GM21723 (cell line): ENCODE results near the gene VTI1B.
"Not testable (repeated sequence)": the region's sequence is repeated elsewhere in the genome, so short reads cannot be mapped to it uniquely, and the experiment has no call there.

Experiments
- ATAC-seq: cut with Tn5 transposase; IDR thresholded peaks from one replicate; pipeline ENCODE4 v1.9.1; 2021; ENCODE audit warnings: mild to moderate bottlenecking, moderate library complexity; ENCODE audit not compliant: unreplicated experiment

VTI1B gene

DNA sequence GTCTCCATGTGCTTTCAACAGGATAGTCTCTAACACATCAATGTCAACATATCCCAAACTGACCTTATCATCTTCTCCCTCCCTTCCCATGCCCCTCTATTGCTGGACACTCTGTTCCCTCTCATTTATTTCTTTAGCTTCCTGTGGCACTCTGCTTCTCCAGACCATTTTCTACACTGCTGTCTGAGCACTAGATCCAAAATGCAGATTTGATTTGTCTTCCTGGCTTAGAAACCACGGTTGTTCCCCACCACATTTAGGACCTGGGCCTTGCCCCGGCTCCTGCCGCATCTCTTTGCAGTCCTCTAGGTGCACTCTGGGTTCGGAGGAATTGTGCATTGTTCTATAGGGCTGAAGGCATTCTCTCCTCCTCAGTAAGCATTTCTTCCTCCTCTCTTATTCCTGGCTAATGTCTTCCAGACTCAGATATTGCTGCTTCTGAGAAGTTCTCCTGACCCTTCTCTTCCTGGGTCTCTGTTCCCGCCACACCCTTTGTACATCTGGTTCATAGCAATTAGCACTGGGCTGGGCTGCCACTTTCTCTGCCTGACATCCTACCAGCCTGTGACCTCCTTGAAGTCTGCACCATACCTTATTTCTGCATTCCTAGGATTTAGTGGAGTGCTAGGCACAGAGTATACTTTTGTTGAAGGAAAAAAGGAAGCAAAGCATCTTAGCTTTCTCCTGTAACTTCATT, 40.8 kb downstream of the VTI1B start:
- no peak for ATAC-seq

- no peak for ATAC-seq
Measured at GRCh38 chr14:67630938-67631337, 43.5 kb downstream of the VTI1B start.

GRCh38 chr14:67630186-67630585, 44.2 kb downstream of the VTI1B start:
- ATAC-seq, result no peak

DNA sequence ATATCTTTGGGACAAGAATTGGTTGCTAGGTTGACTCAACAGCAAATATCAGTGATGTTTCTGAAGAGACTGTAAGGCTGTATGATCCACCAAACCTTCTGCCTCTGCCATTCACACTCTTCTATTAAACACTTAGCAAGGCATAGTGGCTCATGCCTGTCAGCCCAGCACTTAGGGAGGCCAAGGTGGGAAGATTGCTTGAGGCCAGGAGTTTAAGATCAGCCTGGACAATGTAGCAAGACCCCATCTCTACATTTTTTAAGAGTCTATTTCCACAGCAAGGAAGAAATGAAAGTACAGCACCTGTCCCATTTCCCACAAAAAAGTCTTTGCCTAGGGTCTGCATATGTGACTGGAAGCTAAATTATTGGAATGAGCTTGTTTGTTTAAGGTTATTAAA, 46.9 kb downstream of the VTI1B start:
- ATAC-seq, result no peak

GRCh38 chr14:67626131-67626530, 48.3 kb downstream of the VTI1B start:
- not testable (repeated sequence) for ATAC-seq

- no peak for ATAC-seq
Measured at GRCh38 chr14:67623114-67623513, 51.3 kb downstream of the VTI1B start.

- ATAC-seq, result no peak
Measured at GRCh38 chr14:67622675-67623074, 51.8 kb downstream of the VTI1B start.

GRCh38 chr14:67620217-67620785, 54.1 kb downstream of the VTI1B start:
- no peak for ATAC-seq

DNA sequence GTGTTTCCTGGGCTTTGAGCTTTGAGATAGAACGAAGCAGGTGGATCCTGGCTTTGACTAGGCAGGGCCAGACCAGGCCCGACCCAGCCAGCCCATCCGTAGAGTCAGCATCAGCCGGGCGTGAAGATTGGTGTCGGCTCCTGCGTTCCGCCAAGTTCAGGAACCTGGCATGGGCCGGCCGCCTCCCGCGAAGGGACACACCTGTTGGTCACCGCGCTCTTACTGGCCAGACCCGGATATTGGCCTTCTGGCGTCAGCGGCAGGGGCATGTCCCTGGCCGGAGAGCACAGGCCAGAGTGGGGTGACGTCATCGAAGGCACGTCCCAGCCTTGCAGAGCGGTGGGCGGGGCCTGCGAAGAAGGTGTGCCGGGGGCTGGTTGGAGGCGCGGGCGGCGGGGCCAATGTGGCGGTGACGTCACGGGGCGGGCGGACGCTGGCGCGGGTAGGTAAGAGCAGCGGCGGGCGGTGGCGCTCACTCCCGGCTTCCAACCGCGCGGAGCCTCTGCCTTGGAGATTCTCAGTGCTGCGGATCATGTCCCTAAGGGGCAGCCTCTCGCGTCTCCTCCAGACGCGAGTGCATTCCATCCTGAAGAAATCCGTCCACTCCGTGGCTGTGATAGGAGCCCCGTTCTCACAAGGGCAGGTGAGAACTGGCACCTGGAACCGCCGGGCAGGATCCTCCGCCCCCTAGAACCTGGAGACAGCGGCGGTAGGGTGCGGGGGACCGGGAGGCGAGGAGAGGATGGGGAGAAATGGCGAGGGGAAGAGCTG, 54.8 kb downstream of the VTI1B start, which contains the start of gene ARG2:
TSS of gene ARG2 (plus strand) at position 475 of the 771 bp plus-strand sequence. CDS start at position 533, 58 bp downstream.
- ATAC-seq, result peak; percentile 94

GRCh38 chr14:67618617-67619063, 55.8 kb downstream of the VTI1B start:
- ATAC-seq, result no peak

GRCh38 chr14:67610491-67610890, 63.9 kb downstream of the VTI1B start:
- ATAC-seq, result no peak

- no peak for ATAC-seq
Measured at GRCh38 chr14:67609642-67610310, 64.7 kb downstream of the VTI1B start.

DNA sequence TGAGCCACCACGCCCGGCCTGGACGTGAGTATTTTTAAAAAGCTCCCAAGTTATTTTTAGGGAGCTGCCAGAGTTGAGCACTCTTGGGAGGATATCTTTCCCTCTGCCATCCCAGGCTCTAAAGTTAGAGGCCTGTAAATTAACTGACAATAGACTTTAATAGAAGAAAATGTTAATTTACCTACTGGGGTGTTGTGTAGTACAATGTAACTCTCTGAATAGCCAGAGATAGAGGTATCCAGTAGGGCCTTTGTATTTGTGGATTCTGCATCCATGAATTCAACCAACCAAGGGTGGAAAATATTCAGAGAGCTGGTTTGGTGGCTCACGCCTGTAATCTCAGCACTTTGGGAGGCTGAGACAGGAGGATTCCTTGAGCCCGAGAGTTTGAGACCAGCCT, 66.8 kb downstream of the VTI1B start:
- no peak for ATAC-seq

- ATAC-seq, result peak; percentile 73
Measured at GRCh38 chr14:67602995-67603545, 71.4 kb downstream of the VTI1B start.

- no peak for ATAC-seq
Measured at GRCh38 chr14:67602076-67602475, 72.4 kb downstream of the VTI1B start.

DNA sequence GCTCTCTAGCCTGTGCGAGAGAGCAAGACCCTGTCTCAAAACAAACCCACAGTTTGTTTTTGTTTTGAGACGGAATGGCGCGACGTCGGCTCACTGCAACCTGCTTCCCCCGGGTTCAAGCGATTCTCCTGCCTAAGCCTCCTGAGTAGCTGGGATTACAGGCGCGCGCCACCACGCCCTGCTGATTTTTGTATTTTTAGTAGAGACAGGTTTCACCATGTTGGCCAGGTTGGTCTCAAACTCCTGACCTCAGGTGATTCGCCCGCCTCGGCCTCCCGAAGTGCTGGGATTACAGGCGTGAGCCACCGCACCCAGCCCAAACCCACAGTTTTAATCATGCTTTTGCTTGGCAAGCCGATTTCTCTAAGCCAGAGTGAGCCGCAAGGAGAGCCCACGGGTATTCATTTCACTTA, 73.9 kb downstream of the VTI1B start:
- ATAC-seq, result not testable (repeated sequence)

GRCh38 chr14:67599698-67600561, 74.5 kb downstream of the VTI1B start, which contains the start of gene PIGH:
Gene PIGH, minus strand, starts transcription at chr14:67600268. Its CDS starts 65 bp downstream, at chr14:67600203.
- peak; percentile 90 for ATAC-seq
